ENCODE results near the gene LYZL4. TPM values are rescaled to one million over a fixed set of nuclear protein-coding genes. Genes with fewer than 3 reads are reported as not detected.

Gene LYZL4
- total RNA-seq, 1 experiment from 2014 or later = not detected

DNA sequence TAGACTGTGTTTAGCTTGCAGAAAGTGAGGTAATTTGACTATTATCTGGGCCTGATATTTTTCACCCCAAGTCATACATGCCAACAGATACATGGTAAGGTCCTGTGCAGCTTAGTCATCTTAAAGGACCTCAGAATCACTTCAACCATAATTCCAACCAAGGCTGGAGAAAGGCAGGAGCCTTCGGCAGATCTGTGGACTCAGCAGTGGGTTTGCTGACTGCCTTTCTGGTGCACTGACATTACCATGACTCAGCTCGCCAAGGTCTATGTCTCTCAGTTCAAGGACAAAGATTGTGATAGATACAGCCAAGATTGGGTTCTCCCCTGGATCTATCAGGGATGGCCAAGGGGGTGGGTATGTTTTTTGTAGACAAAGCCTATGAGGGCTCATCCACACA is 32.7 kb downstream of the LYZL4 start:
- H3K36me3 ChIP-seq (ENCODE audit: low read depth) = no peaks in the 10 kb centered on the region
- no peaks in the 10 kb centered on the region for H4K20me1 ChIP-seq (ENCODE audit: insufficient read depth)
- no peak overlapping the region for H3K4me3 ChIP-seq
- intact Hi-C loops (cut with micrococcal nuclease; ENCODE audit: unreplicated experiment) = no loop called here
- H3K9me2 ChIP-seq (ENCODE audit: insufficient read depth) = no peaks in the 10 kb centered on the region
- CTCF ChIA-PET = no interaction called here
- H3K4me1 ChIP-seq (replicated peaks; ENCODE audit: insufficient read depth) = no peaks in the 10 kb centered on the region
- DNase-seq = no peak
- no peaks in the 10 kb centered on the region for H3K79me2 ChIP-seq (ENCODE audit: low read depth)
- POLR2A ChIA-PET (ENCODE audit: unreplicated experiment) = no interaction called here
- no peaks in the 10 kb centered on the region for H3K27me3 ChIP-seq (ENCODE audit: insufficient read depth, low read depth)
- no TSS peak for BruUV-seq (replicated peaks)
- no peaks in the 10 kb centered on the region for H3F3A ChIP-seq (ENCODE audit: insufficient read depth, low read depth)
- TF ChIP-seq EZH2 (IDR thresholded peaks at IDR 0.05; ENCODE audit: low read depth) (no peak), CTCF (conservative IDR thresholded peaks at IDR 0.05) (no peak)
- H2AFZ ChIP-seq = no peak overlapping the region
- no peak overlapping the region for H3K27ac ChIP-seq
- H3K9me3 ChIP-seq (ENCODE audit: insufficient read depth, low read depth) = no peaks in the 10 kb centered on the region
- H3K4me2 ChIP-seq = no peak overlapping the region

DNA sequence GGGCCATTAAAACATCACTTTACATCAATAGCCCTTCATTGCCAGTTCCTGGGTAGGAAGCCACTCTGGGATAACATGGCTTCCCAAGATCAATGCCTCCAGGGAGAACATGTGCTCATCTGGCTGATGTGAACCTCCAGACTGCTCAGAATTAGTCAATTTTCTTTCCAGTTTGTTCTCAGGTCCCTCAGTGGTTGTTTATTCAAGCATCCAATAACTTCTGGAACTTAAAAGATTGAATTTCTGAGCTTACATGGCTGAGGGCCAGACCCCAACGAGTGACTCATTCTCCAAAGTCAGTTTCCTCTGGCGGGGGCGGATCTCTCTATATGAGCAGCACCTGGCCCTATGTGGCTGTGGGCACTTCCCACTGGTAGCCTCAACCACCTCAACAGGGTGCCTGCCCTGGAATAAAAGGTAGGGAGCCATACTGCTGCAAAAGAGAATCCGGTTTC is 34.0 kb downstream of the LYZL4 start:
- H3F3A ChIP-seq (ENCODE audit: insufficient read depth, low read depth) = no peaks in the 10 kb centered on the region
- H3K4me1 ChIP-seq (replicated peaks; ENCODE audit: insufficient read depth) = no peaks in the 10 kb centered on the region
- H3K9me2 ChIP-seq (ENCODE audit: insufficient read depth) = no peaks in the 10 kb centered on the region
- intact Hi-C loops (cut with micrococcal nuclease; ENCODE audit: unreplicated experiment) = no loop called here
- no TSS peak for BruUV-seq (replicated peaks)
- no peak overlapping the region for H3K4me3 ChIP-seq
- no peaks in the 10 kb centered on the region for H3K27me3 ChIP-seq (ENCODE audit: insufficient read depth, low read depth)
- ChIA-PET POLR2A (ENCODE audit: unreplicated experiment) (interaction anchor here (0.7 kb wide), 1 partner anchor 59 kb away, joined by 3 read pairs; no protein-coding TSS in a partner anchor), CTCF (no interaction called here)
- TF ChIP-seq CTCF (conservative IDR thresholded peaks at IDR 0.05) (no peak), EZH2 (IDR thresholded peaks at IDR 0.05; ENCODE audit: low read depth) (no peak)
- no peaks in the 10 kb centered on the region for H3K36me3 ChIP-seq (ENCODE audit: low read depth)
- H3K79me2 ChIP-seq (ENCODE audit: low read depth) = no peaks in the 10 kb centered on the region
- H3K4me2 ChIP-seq = no peak overlapping the region
- H4K20me1 ChIP-seq (ENCODE audit: insufficient read depth) = no peaks in the 10 kb centered on the region
- no peak overlapping the region for H2AFZ ChIP-seq
- no peak overlapping the region for H3K27ac ChIP-seq
- DNase-seq = peak; percentile 63 to 76
- no peaks in the 10 kb centered on the region for H3K9me3 ChIP-seq (ENCODE audit: insufficient read depth, low read depth)

- Histone ChIP-seq H3K27me3 (ENCODE audit: insufficient read depth, low read depth) (no peaks in the 10 kb centered on the region), H3K9me2 (ENCODE audit: insufficient read depth) (no peaks in the 10 kb centered on the region), H3K4me3 (no peak overlapping the region), H3K4me2 (no peak overlapping the region), H3K36me3 (ENCODE audit: low read depth) (no peaks in the 10 kb centered on the region), H3K27ac (no peak overlapping the region), H4K20me1 (ENCODE audit: insufficient read depth) (no peaks in the 10 kb centered on the region), H3K4me1 (replicated peaks; ENCODE audit: insufficient read depth) (no peaks in the 10 kb centered on the region), H3K79me2 (ENCODE audit: low read depth) (no peaks in the 10 kb centered on the region), H3F3A (ENCODE audit: insufficient read depth, low read depth) (no peaks in the 10 kb centered on the region), H2AFZ (no peak overlapping the region), H3K9me3 (ENCODE audit: insufficient read depth, low read depth) (no peaks in the 10 kb centered on the region)
- DNase-seq = no peak
- intact Hi-C loops (cut with micrococcal nuclease; ENCODE audit: unreplicated experiment) = no loop called here
- POLR2A ChIA-PET (ENCODE audit: unreplicated experiment) = no interaction called here
- BruUV-seq (replicated peaks) = no TSS peak
- TF ChIP-seq EZH2 (IDR thresholded peaks at IDR 0.05; ENCODE audit: low read depth) = no peak
- no peak for TF ChIP-seq CTCF (conservative IDR thresholded peaks at IDR 0.05)
- CTCF ChIA-PET = interaction anchor here (0.7 kb wide), 1 partner anchor 138 kb away, joined by 3 read pairs; no protein-coding TSS in a partner anchor
Observed at GRCh38 chr3:42375121-42375800, 35.1 kb downstream of the LYZL4 start.
